ENCODE results near the gene TLR7. TPM values are rescaled to one million over a fixed set of nuclear protein-coding genes. Genes with fewer than 3 reads are reported as not detected.

Gene TLR7
- total RNA-seq, 1 donor from 2014 or later: not detected

- Mint-ChIP-seq H3K36me3 (ENCODE audit: unreplicated experiment) (no peaks in the 10 kb centered on the region), H3K27ac (ENCODE audit: unreplicated experiment) (no peak overlapping the region), H3K4me3 (ENCODE audit: unreplicated experiment) (no peak overlapping the region), H3K4me1 (ENCODE audit: unreplicated experiment) (peaks cover 3% of the 10 kb centered on the region), H3K9me3 (ENCODE audit: unreplicated experiment) (peaks cover 18% of the 10 kb centered on the region), H3K27me3 (ENCODE audit: unreplicated experiment) (peaks cover 7% of the 10 kb centered on the region)
- no peak for DNase-seq (ENCODE audit: extremely low spot score, unreplicated experiment)
- no peak for TF ChIP-seq CTCF (IDR thresholded peaks at IDR 0.05)
These were observed 20.3 kb downstream of the TLR7 start for GRCh38 chrX:12887141-12887540.

- no peak overlapping the region for H3K4me3 Mint-ChIP-seq (ENCODE audit: unreplicated experiment)
- peaks cover 7% of the 10 kb centered on the region for H3K27me3 Mint-ChIP-seq (ENCODE audit: unreplicated experiment)
- TF ChIP-seq CTCF (IDR thresholded peaks at IDR 0.05): no peak
- no peak for DNase-seq (ENCODE audit: extremely low spot score, unreplicated experiment)
- H3K9me3 Mint-ChIP-seq (ENCODE audit: unreplicated experiment): peaks cover 18% of the 10 kb centered on the region
- peaks cover 3% of the 10 kb centered on the region for H3K4me1 Mint-ChIP-seq (ENCODE audit: unreplicated experiment)
- no peaks in the 10 kb centered on the region for H3K36me3 Mint-ChIP-seq (ENCODE audit: unreplicated experiment)
- H3K27ac Mint-ChIP-seq (ENCODE audit: unreplicated experiment): no peak overlapping the region
These were observed 20.9 kb downstream of the TLR7 start for GRCh38 chrX:12887767-12888166.

GRCh38 chrX:12890467-12890866 lies 23.6 kb downstream of the TLR7 start:
- Mint-ChIP-seq H3K27me3 (ENCODE audit: unreplicated experiment) (peaks cover 7% of the 10 kb centered on the region), H3K4me1 (ENCODE audit: unreplicated experiment) (peaks cover 3% of the 10 kb centered on the region), H3K9me3 (ENCODE audit: unreplicated experiment) (peaks cover 14% of the 10 kb centered on the region), H3K4me3 (ENCODE audit: unreplicated experiment) (no peak overlapping the region), H3K36me3 (ENCODE audit: unreplicated experiment) (no peaks in the 10 kb centered on the region), H3K27ac (ENCODE audit: unreplicated experiment) (no peak overlapping the region)
- TF ChIP-seq CTCF (IDR thresholded peaks at IDR 0.05): no peak
- no peak for DNase-seq (ENCODE audit: extremely low spot score, unreplicated experiment)

GRCh38 chrX:12891171-12891570 lies 24.3 kb downstream of the TLR7 start:
- Mint-ChIP-seq H3K27me3 (ENCODE audit: unreplicated experiment) (peaks cover 5% of the 10 kb centered on the region), H3K4me3 (ENCODE audit: unreplicated experiment) (no peak overlapping the region), H3K27ac (ENCODE audit: unreplicated experiment) (no peak overlapping the region), H3K9me3 (ENCODE audit: unreplicated experiment) (peaks cover 11% of the 10 kb centered on the region), H3K36me3 (ENCODE audit: unreplicated experiment) (no peaks in the 10 kb centered on the region), H3K4me1 (ENCODE audit: unreplicated experiment) (no peaks in the 10 kb centered on the region)
- no peak for DNase-seq (ENCODE audit: extremely low spot score, unreplicated experiment)
- no peak for TF ChIP-seq CTCF (IDR thresholded peaks at IDR 0.05)

GRCh38 chrX:12891915-12892506 lies 25.1 kb downstream of the TLR7 start:
- no peaks in the 10 kb centered on the region for H3K27me3 Mint-ChIP-seq (ENCODE audit: unreplicated experiment)
- no peak for TF ChIP-seq CTCF (IDR thresholded peaks at IDR 0.05)
- H3K4me1 Mint-ChIP-seq (ENCODE audit: unreplicated experiment): no peaks in the 10 kb centered on the region
- H3K27ac Mint-ChIP-seq (ENCODE audit: unreplicated experiment): no peak overlapping the region
- no peaks in the 10 kb centered on the region for H3K36me3 Mint-ChIP-seq (ENCODE audit: unreplicated experiment)
- DNase-seq (ENCODE audit: extremely low spot score, unreplicated experiment): no peak
- no peak overlapping the region for H3K4me3 Mint-ChIP-seq (ENCODE audit: unreplicated experiment)
- peaks cover 7% of the 10 kb centered on the region for H3K9me3 Mint-ChIP-seq (ENCODE audit: unreplicated experiment)

All from osteocyte (in vitro differentiated cells).